HuH-7.5 (cell line): Measurements from ENCODE around the gene SLC36A2.

ENCODE experiments used
- DNase-seq: peaks from one replicate; pipeline ENCODE4 v3.0.0; 2011; ENCODE audit warnings: low spot score

SLC36A2 gene

DNA sequence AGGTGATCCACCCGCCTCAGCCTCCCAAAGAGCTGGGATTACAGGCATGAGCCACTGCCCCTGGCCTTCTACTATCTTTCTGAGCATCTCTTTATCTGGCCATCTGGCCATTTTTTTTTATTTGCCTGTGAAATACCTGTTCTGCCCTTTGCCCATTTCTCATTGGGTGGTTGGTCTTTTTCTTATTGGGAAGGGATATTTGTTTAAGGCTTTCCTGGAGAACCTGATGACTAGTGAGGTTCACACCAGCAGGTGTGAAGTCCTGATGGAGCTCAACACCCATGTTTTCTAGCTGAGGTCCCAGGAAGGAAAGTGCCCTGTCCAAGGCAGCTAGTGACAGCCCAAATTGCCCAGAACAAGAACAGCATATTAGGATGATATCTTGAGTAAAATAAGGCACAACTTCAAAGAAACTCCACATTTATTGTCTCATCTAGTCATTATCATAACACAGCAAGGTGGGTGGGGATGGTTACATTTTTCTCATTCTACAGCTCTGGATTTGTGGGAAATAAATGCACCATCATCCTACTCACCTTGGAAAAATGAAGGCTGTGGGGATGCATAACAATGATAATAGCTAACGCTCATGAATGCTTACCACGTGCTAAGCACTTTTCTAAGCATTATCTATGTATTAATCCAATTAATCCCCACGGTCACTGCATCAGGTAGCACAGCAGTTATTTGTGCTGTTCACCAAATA, 64.1 kb downstream of the SLC36A2 start:
- DNase-seq: no peak

DNA sequence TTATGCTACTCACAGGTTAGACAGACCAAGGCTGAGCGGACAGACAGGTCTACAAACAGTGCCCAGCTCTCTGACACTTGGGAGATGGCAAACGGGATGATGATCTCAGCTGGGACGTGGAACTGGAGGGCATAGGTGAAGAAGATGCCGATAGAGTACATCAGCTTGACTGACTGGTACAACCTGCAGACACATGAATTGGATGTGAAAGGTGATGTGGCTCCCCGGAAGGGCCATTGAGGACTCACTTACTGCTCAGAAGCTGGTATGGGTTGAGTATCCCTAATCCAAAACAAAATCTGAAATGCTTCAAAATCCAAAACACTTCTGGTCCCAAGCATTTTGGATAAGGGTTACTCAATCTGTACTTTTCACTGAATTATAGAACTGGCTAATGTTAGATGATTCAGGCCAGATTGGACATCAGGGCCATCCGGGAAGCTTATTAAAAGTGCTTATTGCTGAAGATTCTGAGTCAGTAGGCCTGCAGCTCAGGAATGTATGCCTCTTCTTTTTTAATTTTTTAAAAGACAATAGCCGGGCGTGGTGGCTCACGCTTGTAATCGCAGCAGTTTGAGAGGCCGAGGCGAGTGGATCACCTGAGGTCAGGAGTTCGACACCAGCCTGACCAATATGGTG, 66.2 kb downstream of the SLC36A2 start:
- DNase-seq: no peak

DNA sequence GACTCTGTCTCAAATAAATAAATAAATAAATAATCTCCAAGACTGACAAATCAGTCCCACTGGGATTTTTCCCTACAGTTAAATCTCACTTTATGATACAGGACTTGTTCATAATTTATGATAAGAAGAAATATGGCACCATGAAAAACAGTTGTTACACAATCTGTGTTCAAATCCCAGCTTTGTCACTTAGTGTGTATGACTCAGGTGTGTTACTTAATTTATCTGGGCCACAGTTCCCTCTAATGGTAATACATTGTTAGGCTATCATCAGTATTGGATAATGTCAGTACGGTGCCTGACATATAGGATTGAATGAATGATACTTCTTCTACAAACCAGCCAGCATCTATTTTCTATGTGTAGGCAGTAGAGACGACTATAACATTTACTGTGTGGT, 66.9 kb downstream of the SLC36A2 start:
- DNase-seq: no peak

- DNase-seq: no peak
Observed at GRCh38 chr5:151278845-151279244, 68.5 kb downstream of the SLC36A2 start.

GRCh38 chr5:151275803-151276202, 71.6 kb downstream of the SLC36A2 start:
- DNase-seq: no peak

DNA sequence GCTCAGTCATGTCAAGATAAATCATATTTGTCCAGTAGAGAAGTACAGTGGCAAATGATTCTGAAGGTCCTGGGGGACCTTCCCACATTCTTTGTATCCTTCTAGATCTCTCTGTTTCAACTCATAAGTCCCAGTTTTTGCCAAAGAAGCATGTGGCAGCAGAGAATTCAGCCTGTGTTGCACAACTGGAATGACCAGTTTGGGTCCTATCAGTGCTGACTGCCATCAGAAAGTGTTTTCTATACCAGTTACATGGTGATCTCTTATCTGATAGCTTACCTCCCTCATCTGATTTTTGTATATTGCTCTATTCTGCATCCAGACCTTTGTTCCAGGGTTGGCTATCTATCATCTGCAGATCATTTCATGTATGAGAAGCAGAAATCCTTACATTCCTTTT, 72.7 kb downstream of the SLC36A2 start:
- DNase-seq: no peak

DNA sequence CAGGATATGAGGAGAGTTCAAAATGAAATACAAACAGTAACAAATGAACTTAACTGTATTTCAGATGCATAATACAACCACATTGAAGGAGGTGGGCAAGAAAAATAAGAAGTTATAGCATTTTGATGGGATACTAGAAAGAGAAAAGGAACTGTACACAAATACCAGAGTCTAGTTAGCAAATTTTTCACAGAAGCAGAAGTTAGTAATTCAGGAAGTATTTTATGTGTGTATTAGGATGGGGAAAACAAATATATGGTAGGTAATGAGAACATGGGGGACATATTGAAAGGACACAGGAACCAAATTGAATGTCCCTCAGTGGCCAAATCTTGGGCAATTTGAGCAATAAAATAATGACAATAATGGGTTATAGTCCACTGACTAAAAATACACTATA, 76.0 kb downstream of the SLC36A2 start:
- DNase-seq: no peak

DNA sequence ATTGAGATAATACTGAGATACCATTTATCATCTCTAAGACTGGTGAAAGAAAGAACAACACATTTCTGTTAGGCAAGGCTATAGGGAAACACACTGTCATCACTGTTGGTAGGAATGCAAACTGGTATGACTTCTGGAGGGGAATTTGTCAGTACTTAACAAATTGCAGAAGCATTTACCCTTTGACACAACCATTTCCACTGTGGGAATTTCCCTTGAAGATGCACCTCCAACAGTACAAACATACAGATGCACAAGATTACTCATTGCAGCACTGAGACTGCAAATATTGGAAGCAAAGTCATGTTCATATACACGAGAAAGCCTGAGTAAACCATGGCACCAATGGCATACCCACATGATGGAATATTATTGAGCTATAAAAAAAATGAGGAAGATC, 76.8 kb downstream of the SLC36A2 start:
- DNase-seq: no peak

DNA sequence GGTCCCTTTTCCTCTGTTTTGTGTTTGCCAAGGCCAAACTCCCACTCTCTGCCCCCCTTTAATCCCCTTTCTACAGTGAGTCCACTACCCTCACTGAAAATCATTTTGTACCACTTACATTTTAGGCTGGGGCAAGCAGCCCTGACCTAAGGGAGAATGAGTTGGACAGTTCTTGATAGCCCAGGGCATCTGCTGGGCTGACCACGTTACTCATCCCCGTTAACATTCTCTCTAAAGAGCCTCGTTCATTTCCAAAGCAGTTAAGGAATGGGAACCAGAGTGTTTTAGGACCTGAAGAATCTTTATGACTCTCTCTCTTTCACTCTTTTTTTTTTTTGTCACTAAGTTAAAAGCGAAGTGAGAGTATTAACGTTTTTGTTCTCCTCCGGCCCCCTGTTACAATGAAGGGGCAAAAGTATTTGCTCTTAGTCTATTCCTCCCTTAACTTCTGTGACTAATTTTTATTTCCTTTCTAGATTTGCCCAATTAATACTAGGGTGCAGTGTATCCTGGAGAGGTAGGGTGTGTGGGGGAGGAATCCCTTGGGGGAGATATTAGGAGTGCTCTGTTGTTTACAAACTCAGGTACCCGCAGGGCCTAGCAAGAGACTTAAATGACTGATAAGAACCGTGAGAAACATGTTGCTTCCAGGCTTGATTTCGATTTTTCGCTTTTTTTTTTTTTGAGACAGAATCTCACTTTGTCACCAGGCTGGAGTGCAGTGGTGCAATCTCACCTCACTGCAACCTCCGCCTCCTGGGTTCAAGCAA, 79.7 kb downstream of the SLC36A2 start:
- no peak for DNase-seq
